ENCODE measurements around the gene ARHGAP23.
"Not testable (repeated sequence)": the region's sequence is repeated elsewhere in the genome, so short reads cannot be mapped to it uniquely, and the experiment has no call there.

The ARHGAP23 gene

DNA sequence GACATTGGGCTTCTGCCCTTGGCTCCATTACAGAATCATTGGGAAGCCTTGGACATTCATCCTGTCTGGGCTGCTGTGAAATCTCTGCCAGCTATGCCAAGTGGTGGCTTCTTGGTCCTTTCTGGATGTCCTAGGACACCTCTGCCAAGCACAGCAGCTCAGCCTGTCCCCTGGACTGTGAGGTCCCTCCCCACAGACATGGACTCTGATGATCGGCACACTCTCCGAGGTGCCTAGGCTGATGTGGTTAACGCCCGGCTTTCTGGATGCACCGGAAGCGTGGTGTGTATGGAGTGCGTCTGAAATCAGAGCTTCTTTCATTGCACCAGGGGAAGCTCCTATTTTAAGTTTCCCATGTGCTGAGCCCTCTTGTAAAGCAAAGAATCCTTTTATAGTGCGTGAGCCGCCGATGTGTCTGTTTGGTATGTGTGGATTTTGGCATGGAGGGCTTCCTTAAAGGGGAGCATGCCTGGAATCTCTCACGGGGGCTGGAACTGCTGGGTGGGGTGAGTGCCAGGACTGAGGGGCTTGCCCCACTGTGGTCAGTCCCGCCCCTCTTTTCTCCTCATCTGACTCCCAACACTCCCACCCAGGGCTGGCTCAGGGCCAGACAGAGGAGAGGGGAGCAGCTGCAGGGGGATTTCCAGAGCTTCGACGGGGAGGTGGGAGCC is 7.0 kb upstream of the ARHGAP23 start:
- DNase-seq, result no peak

DNA sequence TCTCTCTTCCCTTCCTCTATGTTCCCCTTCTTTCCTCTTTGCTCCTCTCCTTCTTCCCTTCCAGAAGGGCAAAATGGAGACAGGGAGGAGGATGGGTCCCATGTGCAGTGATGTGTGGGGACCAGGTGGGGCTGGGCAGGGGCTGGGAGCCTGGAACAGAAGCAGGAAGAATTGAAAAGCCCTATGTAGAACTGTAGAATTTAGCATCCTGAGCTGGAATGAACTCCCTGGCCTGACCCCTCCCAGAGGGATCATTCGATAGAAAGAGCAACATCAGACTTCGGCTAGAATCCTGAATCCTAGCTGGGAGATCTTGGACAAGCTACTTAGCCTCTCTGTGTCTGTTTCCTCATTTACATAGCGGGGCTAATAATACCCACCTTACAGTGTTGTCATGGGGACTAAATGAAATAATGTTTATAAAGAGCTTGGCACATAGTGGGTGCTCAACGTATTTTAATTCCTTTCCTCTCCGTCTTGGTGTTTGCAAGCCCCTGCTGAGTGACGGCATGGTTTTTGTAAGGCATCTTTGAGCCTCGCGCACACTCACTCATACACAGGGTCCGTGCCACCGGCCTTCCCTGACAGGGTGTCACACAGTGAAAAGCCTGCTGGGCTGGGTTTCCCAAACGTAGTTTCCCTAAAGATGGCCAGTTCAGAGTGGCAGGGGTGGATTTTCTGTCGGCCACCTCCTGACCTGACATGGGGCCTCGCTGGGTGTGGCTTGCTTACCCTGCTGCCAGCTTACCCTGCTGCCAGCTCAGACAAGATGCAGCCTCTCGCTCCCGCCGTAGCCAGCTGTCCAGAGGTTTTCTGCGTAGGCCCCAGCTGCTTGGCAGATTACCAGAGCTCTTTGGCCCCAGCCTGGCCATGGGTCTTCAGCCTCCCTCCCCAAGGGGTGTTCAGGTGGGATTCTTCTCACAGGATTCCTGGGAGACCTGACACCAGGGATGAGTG is 6.1 kb upstream of the ARHGAP23 start:
- no peak for DNase-seq

DNA sequence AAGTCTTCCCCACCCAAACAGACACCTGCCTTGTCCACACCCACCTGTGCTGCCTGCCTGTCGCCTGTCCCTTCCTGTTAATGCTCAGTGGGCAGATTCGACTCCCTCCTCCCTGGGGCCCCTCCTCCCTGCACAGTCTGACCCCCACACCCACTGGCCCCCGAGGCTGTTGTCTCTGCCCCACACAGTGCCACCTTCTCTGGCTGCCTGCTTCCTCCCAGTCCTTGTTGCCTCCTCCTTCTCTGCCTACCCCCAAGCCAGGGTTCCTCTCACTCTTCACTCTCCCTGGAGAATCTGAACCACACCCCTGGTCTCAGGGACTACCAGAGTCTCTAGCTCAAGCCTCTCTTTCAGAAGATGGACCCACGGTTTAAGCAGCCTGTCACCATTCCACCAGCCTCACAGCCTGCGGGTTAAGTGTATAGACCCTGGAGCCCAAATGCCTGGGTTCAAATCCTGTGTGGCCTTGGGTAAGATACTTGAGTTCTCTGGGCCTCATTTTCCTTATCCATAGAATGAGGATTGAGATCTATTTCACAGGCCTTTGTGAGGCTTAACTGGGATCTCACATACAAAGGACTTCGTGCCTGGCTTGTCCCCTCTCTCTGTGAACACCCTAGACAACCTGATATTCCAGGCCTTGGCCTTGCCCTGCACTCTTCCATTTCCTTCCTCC is 3.8 kb upstream of the ARHGAP23 start:
- DNase-seq, result no peak

DNA sequence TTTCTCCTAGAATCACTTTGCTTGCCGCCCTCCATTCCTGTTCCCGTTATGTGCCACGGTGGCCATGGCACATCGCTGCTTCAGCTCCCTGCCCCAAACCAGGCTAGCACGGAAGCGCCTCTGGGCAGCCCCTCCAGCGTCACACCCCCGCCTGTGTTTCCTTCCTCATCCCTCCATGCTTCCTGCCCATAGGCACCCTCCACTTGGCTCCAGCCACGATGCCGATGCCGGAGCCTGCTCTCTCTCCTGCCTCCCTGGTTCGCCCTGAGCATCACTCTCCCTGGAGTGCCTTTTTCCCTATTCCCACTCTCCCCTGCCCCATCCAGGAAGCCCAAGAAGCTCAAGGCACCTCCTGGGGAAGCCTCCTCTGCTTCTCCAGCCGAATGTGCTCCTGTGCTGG is 3.2 kb upstream of the ARHGAP23 start:
- no peak for DNase-seq

DNA sequence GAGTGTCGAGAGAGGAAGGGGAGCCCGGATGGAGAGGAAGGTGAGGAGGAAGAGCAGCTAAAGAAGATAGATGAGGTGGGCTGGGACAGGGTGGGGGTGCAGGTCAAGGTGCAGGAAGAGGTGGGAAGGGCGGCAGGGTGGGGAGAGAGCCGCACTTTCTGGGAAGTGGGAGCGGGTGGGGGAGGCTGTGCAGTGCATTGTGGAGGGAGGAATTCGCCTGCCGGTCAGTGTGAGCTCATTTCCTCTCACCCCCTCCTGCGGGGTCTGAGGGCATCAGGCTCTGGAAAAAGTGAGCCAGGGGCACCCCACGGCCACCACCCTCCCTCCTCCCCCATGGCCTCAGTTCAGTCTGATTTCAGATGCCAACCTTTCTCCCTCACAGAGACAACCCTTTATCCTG is 2.5 kb upstream of the ARHGAP23 start:
- DNase-seq, result no peak

DNA sequence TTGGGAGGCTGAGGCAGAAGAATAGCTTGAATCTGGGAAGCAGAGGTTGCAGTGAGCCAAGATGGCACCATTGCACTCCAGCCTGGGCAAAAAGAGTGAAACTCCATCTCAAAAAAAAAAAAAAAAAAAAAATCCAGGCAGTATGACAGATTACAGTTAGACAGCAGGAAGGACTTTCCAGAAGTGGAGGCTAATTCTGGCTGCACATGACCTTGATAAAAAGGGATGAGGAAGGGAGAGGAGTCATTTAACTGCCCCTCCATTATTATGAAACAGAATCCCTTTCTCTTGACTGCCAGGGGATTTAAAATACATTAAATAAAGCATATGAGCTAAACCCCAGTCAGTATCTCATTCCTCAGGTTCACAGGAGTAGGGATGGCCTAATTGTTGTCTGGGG is 1.8 kb upstream of the ARHGAP23 start:
- DNase-seq, result no peak

DNA sequence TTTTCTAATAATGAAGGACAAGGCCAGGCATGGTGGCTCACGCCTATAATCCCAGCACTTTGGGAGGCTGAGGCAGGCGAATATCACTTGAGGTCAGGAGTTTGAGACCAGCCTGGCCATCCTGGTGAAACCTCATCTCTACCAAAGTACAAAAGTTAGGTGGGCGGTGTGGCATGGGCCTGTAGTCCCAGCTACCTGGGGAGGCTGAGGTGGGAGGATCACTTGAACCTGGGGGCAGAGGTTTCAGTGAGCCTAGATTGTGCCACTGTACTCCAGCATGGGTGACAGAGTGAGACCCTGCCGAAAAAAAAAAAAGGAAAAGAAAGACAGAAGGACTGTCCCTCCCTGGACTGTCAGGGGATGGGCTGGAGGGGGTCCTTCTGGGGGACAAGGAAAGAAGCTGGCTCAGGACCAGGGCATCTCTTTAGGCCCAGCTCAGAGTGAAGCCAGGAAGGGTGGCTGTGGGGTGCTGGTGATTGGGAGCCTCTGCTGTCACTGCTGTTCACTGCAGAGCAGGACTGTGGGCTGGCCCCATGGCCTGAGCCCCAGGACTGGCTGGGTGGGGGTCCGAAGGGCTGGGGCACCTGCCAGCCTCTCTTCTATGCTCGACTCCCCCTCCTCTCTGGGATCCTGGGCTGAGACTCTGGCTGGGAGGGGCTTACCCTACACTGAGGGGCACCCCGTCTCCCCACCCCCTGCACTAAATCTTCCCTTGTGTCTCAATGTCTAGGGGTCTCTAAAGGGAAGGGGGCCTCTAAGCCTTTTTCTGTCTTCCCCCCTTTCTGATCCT is 909 bp upstream of the ARHGAP23 start:
- DNase-seq, result no peak

DNA sequence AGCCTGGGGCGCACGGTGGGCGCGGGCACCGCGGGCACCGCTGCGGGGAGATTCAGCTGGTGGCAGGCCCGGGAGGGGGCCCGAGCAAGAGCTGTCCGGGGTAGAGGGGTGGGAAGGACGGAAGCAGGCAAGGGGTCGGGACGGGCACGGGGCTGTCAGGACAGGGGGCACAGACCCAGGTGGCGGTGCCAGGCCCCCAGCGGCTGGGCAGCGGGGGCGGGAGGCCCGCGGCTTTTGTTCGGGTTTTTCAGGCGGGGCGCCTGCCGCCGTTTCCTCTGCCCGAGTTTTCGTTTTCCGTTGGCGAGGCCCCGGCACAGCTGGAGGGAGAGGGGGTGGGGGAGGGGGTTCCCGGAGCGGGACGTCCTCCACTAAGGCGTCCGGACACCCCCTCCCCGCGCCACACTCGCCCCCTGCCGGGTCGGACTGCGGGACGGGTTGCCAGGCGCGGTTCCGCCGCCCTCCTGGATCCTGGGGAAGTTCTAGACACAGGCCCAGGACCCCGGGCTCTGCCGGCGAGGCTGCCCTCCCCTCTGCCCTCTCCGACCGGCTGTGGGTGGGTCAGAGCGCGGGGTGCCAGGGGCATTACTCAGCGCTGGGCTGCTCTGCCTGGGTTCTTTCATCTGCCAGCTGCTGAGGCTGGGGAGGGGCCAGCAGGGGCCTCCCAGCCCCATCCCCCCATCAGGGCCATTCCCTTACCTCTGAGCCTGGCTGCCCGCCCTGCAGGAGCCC is 543 bp downstream of the ARHGAP23 start:
- peak in 1 of 2 donors; percentile 31 for DNase-seq

DNA sequence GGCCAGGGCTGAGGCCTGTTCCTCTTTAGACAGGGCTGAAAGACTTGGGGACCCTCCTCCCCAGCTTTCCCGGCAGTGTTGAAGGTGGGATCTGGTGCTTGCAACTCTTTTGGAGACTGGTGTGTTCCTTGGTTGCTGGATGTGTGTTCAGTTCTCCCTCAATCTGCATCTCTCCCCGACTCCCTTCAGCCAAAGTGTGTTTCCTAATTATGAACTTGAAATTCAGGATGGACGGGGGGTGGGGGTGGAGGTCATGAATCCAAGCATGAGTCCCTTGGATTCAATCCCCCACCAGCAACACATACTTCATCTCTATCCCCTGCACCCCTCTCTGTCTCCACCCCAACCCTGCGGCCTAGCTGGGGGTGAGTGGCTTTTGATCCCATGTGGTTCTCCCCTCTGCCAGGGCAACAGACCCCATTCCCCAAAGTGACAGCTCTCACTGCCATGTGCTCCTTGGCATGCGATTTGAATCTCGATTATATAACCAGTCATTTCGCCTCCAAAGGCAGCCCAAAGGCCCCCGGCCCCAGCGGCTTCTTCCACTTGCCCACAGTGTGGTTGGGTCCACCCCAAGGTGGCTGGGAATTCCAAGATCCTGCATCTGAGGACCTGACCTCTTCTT is 1.3 kb downstream of the ARHGAP23 start:
- no peak for DNase-seq

DNA sequence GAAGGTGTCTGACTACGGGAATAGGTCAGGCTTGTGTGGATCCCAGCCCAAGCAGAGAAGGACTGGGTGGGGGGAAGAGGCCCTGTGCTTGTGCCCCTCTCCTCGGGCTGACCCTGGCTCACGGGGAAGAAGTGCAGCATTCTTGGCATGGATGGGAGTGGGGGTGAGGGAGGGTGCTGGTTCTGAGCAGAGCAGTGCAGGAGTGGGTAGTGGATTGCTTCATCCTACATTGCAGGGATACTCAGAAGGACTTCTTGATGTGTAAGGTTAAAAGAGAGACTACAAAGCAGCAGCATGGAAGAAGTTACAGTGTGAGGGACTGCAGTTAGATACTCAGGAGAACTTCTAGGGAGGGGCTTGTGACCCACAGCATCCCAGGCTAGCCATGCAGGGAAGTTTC is 2.1 kb downstream of the ARHGAP23 start:
- DNase-seq, result no peak

DNA sequence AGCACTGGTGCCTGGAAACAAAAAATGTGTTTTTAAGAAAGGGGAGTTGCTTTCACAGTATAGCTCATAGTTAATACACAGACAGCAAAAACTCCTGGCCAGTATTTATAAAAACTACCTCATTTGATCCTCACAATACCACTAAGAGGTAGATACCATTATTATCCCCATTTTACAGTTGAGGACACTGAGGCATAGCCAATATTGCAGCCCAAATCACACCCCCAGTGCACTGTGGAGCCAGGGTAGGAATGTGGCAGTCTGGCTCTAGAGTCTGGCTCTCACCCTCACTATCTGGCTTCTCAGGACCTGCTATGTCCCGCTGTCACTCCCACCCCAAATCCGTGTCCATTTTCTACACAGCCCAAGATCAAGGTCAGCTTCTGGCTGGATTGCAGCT is 2.6 kb downstream of the ARHGAP23 start:
- no peak for DNase-seq

DNA sequence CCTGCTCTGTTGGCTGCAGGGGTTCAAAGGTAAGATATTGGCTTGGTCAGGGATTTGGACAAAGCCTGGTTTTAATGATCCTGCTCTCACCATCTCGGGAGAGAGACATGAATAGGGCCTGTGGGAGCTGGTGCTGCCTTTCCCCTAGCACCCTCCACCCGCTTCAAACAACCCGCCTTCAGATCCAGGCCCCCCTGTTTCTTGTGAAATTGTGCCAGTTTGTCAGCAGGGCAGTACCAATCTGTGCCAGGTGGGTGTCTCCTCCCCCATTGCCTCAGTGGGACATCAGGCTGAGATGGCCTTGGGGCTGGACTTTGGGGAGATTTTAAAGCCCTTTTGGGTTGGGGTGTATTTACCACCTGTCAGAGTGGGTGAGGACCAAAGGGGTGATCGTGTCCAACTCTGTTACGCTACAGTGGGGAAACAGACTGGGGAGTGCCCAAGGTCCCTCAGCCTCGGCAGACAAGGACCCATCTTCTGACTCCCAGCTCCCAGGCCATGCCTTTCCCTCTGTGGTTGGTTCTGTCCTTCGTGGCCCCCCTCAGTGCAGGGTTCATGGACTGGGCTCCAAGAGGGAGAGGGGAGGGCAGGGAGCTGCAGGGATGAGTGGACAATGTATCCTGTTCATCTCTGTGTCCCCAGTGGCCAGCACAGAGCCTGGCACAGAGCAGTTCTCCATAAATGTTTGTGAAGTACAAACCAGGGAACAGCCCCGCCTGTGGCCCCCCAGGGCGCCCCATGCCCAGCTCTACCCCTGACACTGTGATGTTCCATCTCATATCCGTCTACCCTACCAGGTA is 3.3 kb downstream of the ARHGAP23 start:
- no peak for DNase-seq

DNA sequence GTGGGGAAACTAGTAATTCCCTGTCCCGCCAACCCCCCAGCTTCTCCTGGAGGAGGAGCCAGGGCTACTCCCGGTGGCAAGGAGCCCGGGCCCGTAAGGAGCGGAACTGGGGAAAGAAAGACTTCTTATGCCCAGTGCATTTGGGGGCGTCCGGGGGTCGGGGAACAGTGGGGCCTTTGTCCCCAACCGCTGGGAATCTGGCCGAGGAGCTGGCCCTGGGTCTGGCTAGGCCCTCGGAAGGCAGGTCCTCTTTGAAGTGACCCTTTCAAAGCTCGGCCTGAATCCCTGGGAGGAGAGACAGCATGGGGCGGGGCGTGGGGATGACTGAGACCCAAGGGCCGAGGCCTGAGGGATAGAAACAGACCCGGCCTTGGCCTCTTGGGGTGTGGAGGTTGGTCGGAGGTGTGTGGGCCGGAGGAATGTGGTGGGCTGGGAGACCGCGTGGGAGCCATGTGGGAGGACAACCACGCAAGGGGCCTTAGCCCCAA is 6.0 kb downstream of the ARHGAP23 start:
- DNase-seq, result no peak

DNA sequence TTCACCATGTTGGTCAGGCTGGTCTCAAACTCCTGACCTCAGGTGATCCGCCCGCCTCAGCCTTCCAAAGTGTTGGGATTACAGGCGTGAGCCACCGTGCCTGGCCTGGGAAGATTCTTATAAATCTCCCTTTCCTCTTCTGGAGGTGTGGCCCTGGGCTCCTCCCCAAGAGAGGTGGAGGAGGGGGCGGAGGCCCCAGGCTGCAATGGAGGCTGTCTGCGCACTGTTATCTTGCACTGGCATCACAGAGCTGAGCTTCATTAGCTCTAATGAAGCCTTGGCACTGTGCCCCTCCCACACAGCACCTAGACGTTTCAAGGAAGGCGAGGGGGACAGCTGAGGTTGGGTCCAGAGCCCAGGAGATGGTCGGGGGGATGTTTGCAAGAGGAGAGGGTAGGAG is 7.5 kb downstream of the ARHGAP23 start:
- no peak for DNase-seq

DNA sequence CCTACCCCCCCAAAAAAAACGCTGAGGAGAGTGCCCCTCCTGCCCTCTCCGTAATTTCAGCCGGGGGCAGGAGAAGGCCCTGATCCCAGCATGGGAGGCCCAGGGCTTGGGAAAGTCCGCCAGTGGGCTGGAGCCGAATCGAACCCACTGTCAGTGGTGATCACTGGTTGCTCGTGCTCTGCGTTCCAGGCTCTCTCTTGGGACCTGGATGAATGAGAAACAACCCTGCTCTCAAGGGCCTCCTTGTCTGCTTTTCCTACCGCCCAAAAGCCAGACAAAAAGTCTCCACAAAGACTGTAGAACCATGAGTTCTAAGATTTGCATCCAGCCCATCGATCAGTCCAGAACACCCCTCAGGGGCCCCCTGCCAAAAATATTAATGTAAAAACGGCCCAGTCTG is 8.1 kb downstream of the ARHGAP23 start:
- DNase-seq, result no peak

DNA sequence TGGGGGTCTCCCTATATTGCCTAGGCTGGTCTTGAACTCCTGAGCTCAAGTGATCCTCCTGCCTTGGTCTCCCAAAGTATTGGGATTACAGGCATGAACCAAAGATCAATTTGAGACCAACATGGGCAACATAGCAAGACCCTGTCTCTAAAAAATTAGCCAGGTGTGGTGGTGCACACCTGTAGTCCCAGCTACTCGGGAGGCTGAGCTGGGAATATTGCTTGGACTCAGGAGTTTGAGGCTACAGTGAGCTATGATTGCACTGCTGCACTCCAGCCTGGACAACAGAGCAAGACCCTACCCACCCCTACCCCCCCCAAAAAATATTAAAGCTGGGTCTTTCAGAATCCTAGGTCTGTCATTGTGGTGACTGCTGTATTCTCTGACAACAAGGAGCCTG is 9.0 kb downstream of the ARHGAP23 start:
- DNase-seq, result not testable (repeated sequence)

DNA sequence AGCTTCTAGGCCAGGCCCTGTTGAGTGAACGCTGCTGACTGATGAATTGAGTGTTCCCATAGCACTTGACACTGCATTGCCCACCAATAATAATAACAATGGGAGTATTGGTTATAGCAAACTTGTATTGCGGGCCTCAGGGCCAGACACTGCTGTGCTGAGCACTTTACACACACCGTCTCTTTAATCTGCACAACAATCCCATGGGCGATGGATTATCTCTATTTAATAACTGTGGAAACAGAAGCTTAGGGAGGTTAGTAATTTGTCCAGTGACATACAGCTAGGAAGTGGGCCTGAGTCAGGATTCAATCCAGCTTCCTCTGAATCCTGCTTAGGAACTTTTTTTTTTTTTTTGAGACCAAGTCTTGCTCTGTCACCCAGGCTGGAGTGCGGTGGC is 11.2 kb downstream of the ARHGAP23 start:
- DNase-seq, result no peak

DNA sequence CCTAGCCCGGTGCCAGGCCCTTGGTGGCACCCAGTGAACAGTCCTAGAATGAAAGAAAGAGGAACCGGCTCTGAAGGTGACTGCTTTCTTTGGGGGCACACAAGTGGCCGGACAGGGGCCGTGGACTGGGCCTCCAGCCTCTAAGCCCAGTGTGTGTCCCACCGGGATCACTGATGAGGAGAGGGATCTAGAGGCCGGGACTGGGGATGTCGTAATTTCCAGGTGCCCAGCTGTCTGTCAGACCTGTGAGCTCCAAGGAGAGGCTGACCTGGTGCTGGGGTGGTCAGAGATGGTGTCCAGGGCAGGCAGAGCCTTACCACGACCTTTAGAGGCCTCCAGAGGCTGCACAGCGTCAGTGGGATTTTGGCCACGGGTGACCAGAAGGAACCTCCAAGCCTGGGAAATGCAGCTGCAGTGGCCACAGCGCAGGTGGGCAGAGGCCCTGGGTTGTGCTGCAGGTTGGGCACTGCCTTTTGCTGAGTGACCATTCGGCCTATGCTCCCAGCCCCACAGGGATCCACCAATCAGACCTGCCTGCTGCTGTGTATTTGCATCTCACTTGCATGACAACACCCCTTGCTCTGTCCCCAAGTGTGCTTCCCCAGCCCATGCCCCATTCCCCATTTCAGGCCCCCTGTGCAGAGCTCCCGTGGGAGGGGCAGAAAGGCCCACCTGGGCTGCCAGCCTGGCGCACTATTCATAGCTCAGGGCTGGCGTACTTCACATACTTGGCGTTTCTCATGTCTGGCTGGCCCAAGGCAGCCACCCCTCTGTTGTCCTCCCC is 12.5 kb downstream of the ARHGAP23 start:
- no peak for DNase-seq

DNA sequence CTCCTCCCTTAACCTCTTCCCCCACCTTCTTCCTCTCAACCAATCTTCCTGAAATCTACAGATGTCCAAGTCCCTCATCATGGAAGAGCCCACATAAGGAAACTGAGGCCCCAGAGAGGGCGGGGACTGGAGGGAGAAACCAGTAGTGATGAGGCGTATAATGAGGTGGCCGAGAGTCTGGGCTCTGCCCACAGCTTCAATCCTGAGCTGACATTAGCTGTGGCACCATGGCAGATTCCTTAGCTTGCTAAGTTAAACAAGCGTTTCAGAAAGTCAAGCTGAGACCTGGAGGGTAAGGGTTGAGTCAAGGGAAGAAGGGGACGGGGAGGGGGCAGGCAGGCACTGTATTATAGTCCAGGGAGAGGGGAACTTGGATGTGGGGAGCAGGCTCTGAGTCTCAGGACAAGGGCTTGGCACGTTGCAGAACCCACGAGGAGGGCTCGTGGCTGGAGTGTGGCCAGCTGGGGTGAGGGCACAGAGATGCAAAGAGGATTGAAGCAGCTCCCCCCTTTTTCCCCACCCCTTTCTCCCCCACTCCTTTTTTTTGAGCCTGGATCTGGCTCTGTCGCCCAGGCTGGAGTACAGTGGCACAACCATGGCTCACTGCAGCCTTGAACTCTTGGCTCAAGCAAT is 13.3 kb downstream of the ARHGAP23 start:
- DNase-seq, result no peak

Measured in stimulated activated CD4-positive, alpha-beta T cell treated with anti-CD3 and anti-CD28 coated beads, Interleukin-2, amount 100 ng/mL, for 24 hours (primary cell).